ENCODE results near the gene SRSF8.

GRCh38 chr11:95054356-95054755 is 12.4 kb upstream of the SRSF8 start:
- TF ChIP-seq, protein P1, sequence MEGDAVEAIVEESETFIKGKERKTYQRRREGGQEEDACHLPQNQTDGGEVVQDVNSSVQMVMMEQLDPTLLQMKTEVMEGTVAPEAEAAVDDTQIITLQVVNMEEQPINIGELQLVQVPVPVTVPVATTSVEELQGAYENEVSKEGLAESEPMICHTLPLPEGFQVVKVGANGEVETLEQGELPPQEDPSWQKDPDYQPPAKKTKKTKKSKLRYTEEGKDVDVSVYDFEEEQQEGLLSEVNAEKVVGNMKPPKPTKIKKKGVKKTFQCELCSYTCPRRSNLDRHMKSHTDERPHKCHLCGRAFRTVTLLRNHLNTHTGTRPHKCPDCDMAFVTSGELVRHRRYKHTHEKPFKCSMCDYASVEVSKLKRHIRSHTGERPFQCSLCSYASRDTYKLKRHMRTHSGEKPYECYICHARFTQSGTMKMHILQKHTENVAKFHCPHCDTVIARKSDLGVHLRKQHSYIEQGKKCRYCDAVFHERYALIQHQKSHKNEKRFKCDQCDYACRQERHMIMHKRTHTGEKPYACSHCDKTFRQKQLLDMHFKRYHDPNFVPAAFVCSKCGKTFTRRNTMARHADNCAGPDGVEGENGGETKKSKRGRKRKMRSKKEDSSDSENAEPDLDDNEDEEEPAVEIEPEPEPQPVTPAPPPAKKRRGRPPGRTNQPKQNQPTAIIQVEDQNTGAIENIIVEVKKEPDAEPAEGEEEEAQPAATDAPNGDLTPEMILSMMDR (IDR thresholded peaks at IDR 0.05) = no peak
- no peak for TF ChIP-seq POLR2A (IDR thresholded peaks at IDR 0.05)

Data from vagina (tissue), 2 donors.